H4 (cell line): ENCODE measurements around the gene MEGF11. TPM values are rescaled to one million over a fixed set of nuclear protein-coding genes. Genes with fewer than 3 reads are reported as not detected.
"Not testable (repeated sequence)": the region's sequence is repeated elsewhere in the genome, so short reads cannot be mapped to it uniquely, and the experiment has no call there.

Source experiments
- DNase-seq: peaks from one replicate; pipeline ENCODE4 v3.0.0-alpha.2; 2015; ENCODE audit warnings: low spot score
- total RNA-seq: library from RNA; depleted of rRNA; stranded (reverse); fragments of >200 nt; shearing (Covaris generic); gene quantifications from 2 replicates; pipeline ENCODE4 v1.2.3, GENCODE V29; 2014

Gene MEGF11
- total RNA-seq, 1 experiment from 2014 or later, result 0.02 TPM

DNA sequence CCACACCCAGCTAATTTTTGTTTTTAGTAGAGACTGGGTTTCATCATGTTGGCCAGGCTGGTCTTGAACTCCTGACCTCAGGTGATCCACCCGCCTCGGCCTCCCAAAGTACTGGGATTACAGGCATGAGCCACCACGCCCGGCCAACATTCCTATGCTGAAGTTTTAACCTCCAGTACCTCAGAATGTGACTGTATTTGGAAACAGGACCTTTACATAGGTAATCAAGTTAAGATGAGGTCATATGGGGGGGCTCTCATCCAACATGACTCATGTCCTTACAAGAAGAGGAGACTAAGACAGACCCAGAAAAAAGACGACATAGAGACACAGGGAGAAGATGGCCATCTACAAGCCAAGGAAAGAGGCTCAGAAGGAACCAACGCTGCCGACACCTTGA lies 277.4 kb downstream of the MEGF11 start:
- DNase-seq, result not testable (repeated sequence)

GRCh38 chr15:65971741-65971995 lies 281.9 kb downstream of the MEGF11 start:
- no peak for DNase-seq

GRCh38 chr15:65970937-65971740 lies 282.4 kb downstream of the MEGF11 start:
- no peak for DNase-seq

GRCh38 chr15:65969865-65970816 lies 283.4 kb downstream of the MEGF11 start:
- DNase-seq, result no peak

DNA sequence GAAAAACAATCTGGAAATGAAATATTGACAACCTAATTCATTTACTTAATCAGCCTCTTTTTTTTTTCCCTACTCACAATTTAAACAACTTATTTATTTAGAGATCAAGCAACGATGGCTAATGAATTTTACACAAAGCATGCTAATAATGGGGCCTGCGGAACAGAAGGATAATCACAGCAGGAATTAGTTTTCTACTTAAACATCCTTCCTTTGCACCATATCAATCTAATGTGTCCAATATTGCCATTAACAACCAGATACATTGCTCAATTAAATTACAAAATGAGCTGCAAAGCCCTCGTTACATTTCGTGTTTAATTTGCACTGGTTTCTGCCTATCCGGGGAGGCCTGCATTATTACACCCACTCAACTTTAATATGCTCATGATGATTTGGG lies 285.0 kb downstream of the MEGF11 start:
- DNase-seq, result no peak

DNA sequence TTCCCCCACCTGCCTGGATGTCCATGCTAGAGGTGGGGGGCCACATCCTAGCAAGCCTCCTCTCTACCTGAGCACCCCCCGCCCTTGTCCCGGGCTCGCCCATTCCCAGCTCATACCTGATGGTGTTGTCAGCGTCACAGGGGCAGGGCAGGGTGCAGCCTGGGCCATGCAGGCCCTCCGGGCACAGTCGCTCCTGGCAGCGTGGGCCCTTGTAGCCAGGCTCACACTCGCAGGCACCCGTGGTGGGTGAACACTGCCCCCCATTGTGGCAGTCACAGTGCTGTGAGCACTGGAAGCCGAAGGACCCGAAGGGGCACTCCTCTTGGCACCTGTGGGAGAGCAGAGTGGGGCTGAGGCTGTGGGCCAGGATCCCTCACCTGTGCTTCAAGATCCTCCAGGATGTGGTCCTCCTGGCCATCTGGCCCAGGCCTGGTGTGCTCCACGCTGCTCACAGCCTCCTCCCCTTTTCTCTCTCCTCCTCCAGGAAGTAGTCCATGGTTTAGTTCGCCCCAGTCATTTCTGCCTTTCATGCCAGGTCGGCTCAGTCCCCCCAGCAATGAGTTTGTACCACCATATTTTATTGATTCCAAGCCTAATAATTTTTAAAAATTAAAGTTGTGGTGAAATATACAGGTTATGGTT lies 288.6 kb downstream of the MEGF11 start:
- no peak for DNase-seq

GRCh38 chr15:65963911-65964482 lies 289.6 kb downstream of the MEGF11 start:
- no peak for DNase-seq

- DNase-seq, result no peak
Measured at GRCh38 chr15:65963358-65963757, 290.2 kb downstream of the MEGF11 start.

GRCh38 chr15:65962187-65962586 lies 291.4 kb downstream of the MEGF11 start:
- DNase-seq, result no peak

DNA sequence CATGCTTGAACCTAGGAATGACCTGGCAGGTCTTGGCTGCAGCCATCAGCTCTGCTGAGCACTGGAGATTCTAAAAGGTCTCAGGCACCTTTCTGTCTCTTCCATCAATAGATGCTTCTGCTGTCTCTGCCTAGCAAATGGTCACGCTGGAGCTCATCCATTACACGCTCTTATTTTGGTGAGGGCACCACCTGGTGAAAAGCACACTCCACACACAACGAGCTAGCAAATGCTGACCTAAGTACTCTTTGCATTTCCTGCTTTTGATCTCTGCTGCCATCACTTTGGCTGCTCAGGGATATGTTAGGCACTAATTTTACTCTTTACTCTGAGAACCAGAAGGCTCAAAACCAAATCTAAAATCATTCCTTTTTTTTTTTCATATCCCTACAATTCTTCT lies 293.0 kb downstream of the MEGF11 start:
- DNase-seq, result no peak

DNA sequence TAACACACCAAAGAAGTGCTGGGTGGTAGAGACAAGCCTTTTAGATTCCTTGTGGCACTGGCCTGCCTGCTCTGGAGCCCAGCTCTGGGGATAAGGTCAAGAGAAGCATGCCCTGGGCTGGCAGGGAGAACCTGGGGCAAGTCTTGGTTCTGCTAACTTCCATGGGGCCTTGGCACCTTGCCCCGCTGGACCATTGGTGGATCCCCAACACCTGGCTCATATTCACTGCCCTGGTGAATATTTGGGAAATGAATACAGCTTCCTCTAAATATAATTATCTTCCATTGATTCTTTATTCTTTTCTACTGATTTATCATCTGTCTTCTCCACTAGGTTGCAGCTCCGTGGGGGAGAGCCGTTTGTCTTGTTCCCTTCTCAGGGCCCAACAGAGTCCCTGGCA lies 294.7 kb downstream of the MEGF11 start:
- no peak for DNase-seq

DNA sequence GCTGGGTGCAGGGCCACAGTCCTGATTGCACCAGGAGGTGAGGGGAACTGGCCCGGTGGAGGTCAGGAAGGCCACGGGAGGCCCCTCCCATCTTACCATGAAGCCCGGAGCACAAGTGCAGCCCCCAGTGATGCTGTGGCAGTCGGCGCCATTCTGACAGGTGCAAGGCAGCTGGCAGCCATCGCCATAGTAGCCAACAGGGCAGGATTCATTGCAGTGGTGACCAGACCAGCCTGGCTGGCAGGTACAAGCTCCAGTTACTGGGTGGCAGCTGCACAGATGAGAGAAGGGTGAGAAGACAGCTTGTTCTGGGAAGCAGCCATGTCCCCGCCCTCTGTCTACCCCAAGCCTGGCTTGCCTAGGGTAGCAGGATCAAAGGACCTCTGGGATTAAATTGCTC lies 296.1 kb downstream of the MEGF11 start:
- DNase-seq, result no peak

- no peak for DNase-seq
Measured at GRCh38 chr15:65956899-65957298, 296.7 kb downstream of the MEGF11 start.

DNA sequence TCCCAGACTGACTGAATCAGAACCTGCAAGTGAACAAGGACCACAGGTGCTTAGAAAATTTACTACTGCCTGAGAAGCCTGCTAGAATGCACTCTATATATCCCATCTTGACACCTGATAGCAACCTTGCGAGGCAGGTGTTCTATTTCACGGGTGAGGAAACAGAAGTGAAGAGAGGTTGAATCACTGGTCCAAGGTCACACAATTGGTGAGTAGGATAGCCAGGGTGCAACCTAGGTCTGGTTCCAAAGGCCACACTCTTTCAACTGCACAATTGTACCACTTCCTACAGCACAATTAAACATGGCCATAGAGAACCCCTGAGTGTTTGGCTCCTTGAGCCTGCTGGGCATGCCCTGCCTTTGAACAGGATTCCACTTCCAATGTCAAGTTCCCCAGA lies 297.2 kb downstream of the MEGF11 start:
- no peak for DNase-seq

- peak; percentile 68 for DNase-seq
Measured at GRCh38 chr15:65954289-65954741, 299.2 kb downstream of the MEGF11 start.

- DNase-seq, result no peak
Measured at GRCh38 chr15:65953622-65954021, 299.9 kb downstream of the MEGF11 start.

GRCh38 chr15:65952391-65953053 lies 301.0 kb downstream of the MEGF11 start:
- DNase-seq, result peak; percentile 40

GRCh38 chr15:65951007-65951406 lies 302.5 kb downstream of the MEGF11 start:
- DNase-seq, result no peak

DNA sequence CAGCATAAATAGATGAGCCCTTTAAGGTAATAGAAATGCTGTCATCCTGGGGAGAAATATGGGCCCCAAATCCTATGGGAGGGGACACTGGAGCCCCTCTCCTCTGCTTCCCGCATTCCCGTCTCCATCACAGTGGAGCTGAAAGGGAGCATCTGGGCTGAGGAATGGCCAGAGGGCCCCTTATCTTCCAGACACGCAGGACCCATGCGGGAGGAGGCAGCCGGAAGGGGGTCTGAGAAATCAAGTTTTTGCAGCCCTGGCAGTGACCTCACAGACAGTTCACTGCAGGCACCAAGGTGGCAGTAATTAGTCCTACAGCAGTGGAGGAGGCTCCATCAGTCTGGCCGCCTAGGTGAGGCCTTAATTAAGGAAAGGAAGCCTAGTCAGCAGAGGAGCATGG lies 304.1 kb downstream of the MEGF11 start:
- no peak for DNase-seq

- DNase-seq, result no peak
Measured at GRCh38 chr15:65949011-65949410, 304.5 kb downstream of the MEGF11 start.

DNA sequence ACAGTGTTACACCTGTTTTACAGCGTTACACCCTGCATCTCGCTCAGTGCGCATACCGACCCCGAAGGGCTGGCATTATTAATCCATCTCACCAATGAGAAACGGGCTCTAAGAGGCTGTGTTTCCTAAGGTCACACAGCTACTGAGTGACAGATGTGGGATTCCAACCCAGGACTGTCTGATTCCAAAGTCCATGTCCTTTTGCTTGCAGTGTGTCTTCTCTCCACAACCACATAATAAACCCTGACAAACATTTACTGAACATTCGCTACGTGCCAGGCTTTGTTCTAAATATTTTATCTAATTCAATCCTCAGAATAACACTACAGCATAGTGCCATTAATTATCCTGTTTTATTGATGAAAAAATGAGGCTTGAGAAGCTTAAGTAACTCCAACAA lies 305.2 kb downstream of the MEGF11 start:
- no peak for DNase-seq

- DNase-seq, result no peak
Measured at GRCh38 chr15:65947041-65947440, 306.5 kb downstream of the MEGF11 start.
